Body of pancreas (tissue), 4 donors: ENCODE results near the gene JCAD.

Source experiments
- CTCF ChIP-seq, 7 experiments: fragments of 450-650 bp in 4 of 7; fragments of 200-600 bp in 3 of 7; sonication (generic) in 3 of 7; IDR thresholded peaks; one replicate each; pipeline ENCODE4 v1.5.1; 2016 to 2019; ENCODE audit warnings: antibody characterized with exemption in 7 of 7
- POLR2A ChIP-seq, 3 donors: fragments of 450-650 bp; IDR thresholded peaks; one replicate each; pipeline ENCODE4 v1.6.1; 2016; ENCODE audit warnings: antibody characterized with exemption in 3 of 3, mild to moderate bottlenecking in 2 of 3

- TF ChIP-seq POLR2A (IDR thresholded peaks at IDR 0.05), result no peak
- no peak for TF ChIP-seq CTCF (IDR thresholded peaks at IDR 0.05)
These were observed 3.2 kb upstream of the JCAD start for GRCh38 chr10:30062582-30062981.
